ENCODE data around the gene OPA1.

Gene OPA1

GRCh38 chr3:193553586-193553985 is 39.4 kb upstream of the OPA1 start:
- Histone ChIP-seq H3K4me3 (no peak overlapping the region), H3K27ac (no peak overlapping the region)
- TF ChIP-seq CTCF (IDR thresholded peaks at IDR 0.05): no peak
- DNase-seq (ENCODE audit: low spot score): no peak

- no peak for TF ChIP-seq CTCF (IDR thresholded peaks at IDR 0.05)
- DNase-seq (ENCODE audit: low spot score): no peak
- H3K27ac ChIP-seq: no peak within 1 kb of the TSS
- no peak within 1 kb of the TSS for H3K4me3 ChIP-seq
Observed at GRCh38 chr3:193554811-193555210, 38.2 kb upstream of the OPA1 start, which contains the start of gene ATP13A4. TSS of gene ATP13A4 (minus strand) at chr3:193554895. CDS start at chr3:193554799, 96 bp downstream.

GRCh38 chr3:193556841-193557240 is 36.2 kb upstream of the OPA1 start:
- no peak overlapping the region for H3K4me3 ChIP-seq
- DNase-seq (ENCODE audit: low spot score): no peak
- TF ChIP-seq CTCF (IDR thresholded peaks at IDR 0.05): no peak
- H3K27ac ChIP-seq: no peak overlapping the region

- Histone ChIP-seq H3K4me3 (no peak overlapping the region), H3K27ac (no peak overlapping the region)
- TF ChIP-seq CTCF (IDR thresholded peaks at IDR 0.05): no peak
- no peak for DNase-seq (ENCODE audit: low spot score)
Observed at GRCh38 chr3:193559100-193559499, 33.9 kb upstream of the OPA1 start.

- DNase-seq (ENCODE audit: low spot score): no peak
- TF ChIP-seq CTCF (IDR thresholded peaks at IDR 0.05): no peak
- no peak overlapping the region for H3K27ac ChIP-seq
- H3K4me3 ChIP-seq: no peak overlapping the region
Observed at GRCh38 chr3:193560091-193560490, 32.9 kb upstream of the OPA1 start.

GRCh38 chr3:193560870-193561269 is 32.1 kb upstream of the OPA1 start:
- DNase-seq (ENCODE audit: low spot score): no peak
- H3K4me3 ChIP-seq: no peak overlapping the region
- TF ChIP-seq CTCF (IDR thresholded peaks at IDR 0.05): no peak
- H3K27ac ChIP-seq: no peak overlapping the region

GRCh38 chr3:193563426-193563825 is 29.6 kb upstream of the OPA1 start:
- no peak for DNase-seq (ENCODE audit: low spot score)
- no peak for TF ChIP-seq CTCF (IDR thresholded peaks at IDR 0.05)
- H3K4me3 ChIP-seq: no peak overlapping the region
- H3K27ac ChIP-seq: no peak overlapping the region
